HG02840 (cell line): ENCODE results near the gene PTPRE.
"Not testable (repeated sequence)": the region's sequence is repeated elsewhere in the genome, so short reads cannot be mapped to it uniquely, and the experiment has no call there.

Experiments used
- ATAC-seq: cut with Tn5 transposase; IDR thresholded peaks from one replicate; pipeline ENCODE4 v1.9.1; 2021; ENCODE audit warnings: mild to moderate bottlenecking, moderate library complexity, moderate number of reproducible peaks; ENCODE audit not compliant: unreplicated experiment, low FRiP score

PTPRE gene

DNA sequence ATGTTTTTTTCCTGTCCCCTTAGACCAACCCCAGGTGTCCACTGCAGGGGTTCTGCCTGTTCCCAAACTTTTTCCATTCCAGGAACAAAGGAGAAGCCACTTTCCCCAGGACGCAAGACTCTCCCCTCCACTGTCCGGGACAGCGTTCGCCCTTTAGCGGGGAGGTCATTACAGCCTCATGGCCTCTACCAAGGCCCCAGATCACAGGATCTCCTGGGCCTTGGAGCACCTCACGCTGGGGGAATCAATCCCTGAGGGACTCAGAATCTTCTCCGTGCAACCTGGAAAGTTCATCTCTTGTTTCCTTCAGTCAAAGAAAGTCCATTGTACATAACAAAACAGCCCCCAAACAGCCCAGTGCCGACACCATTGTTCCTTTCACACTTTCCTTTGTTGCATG, 178.1 kb downstream of the PTPRE start:
- ATAC-seq, result no peak

GRCh38 chr10:128086003-128086863, 179.3 kb downstream of the PTPRE start:
- ATAC-seq, result no peak

GRCh38 chr10:128087146-128087883, 180.4 kb downstream of the PTPRE start:
- no peak for ATAC-seq

GRCh38 chr10:128087884-128088709, 181.2 kb downstream of the PTPRE start:
- ATAC-seq, result no peak

- no peak for ATAC-seq
Measured at GRCh38 chr10:128091636-128092210, 184.8 kb downstream of the PTPRE start.

GRCh38 chr10:128092454-128092853, 185.6 kb downstream of the PTPRE start:
- no peak for ATAC-seq

GRCh38 chr10:128094596-128094995, 187.7 kb downstream of the PTPRE start:
- ATAC-seq, result not testable (repeated sequence)

- ATAC-seq, result peak; percentile 66
Measured at GRCh38 chr10:128095027-128095752, 188.3 kb downstream of the PTPRE start.

- ATAC-seq, result no peak
Measured at GRCh38 chr10:128095753-128096469, 189.0 kb downstream of the PTPRE start.

- no peak for ATAC-seq
Measured at GRCh38 chr10:128096486-128097199, 189.7 kb downstream of the PTPRE start.

- ATAC-seq, result no peak
Measured at GRCh38 chr10:128097783-128098182, 190.9 kb downstream of the PTPRE start.

DNA sequence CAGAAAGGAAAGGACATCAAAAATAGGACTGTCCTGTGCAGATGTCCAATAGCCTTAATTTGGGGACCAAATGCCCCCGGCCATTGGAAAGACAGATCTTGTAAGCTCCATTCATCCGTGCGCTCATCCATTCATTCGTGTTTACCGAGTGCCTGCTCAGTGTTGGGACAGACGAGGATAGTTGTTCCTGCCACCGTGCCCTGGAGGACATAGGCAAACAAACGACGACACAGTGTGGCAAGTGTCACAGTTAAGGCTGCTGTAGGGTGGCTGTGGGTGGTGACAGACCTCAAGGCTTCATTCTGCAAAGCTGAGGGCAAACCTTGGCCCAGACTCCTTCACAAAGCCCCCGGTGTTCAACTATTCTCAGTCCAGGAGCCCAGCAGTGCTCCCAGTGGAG, 191.7 kb downstream of the PTPRE start:
- no peak for ATAC-seq

DNA sequence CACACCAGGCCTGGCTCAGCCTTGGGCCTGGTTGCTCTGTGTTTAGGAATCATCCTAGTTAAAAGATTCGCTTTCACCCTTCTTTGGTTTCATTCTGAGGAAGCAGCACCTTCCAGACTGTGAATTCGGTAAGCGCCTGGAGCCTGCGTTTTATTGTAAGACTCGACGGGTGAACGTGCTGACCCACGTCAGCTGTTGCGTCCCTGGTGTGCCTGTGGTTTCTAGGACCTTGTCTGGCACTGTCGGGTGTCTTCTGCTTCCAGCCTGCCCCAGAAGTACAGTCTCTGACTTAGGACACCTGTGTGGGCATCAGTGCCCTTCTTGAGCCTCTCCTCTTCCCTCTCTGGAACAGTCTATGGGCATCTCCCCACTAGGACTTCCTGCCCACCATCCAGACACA, 193.0 kb downstream of the PTPRE start:
- ATAC-seq, result no peak

DNA sequence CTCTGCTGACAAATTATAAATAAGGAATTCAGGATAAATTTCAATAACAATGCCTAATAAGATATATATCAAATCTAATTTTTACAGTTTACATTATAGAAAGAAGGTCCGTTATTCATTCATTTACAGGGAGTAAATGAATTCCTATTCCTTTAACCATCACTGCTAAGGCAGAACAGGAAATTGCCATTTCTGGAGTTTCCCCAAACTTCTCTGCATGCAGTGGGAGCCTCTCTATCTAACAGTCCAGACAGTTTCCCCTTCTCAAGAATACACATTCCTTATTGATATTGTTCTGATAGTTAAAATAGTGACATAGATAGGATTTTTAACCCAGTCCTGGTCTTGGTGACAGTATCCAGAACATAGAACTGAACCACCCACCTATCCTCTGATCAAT, 195.0 kb downstream of the PTPRE start:
- no peak for ATAC-seq

DNA sequence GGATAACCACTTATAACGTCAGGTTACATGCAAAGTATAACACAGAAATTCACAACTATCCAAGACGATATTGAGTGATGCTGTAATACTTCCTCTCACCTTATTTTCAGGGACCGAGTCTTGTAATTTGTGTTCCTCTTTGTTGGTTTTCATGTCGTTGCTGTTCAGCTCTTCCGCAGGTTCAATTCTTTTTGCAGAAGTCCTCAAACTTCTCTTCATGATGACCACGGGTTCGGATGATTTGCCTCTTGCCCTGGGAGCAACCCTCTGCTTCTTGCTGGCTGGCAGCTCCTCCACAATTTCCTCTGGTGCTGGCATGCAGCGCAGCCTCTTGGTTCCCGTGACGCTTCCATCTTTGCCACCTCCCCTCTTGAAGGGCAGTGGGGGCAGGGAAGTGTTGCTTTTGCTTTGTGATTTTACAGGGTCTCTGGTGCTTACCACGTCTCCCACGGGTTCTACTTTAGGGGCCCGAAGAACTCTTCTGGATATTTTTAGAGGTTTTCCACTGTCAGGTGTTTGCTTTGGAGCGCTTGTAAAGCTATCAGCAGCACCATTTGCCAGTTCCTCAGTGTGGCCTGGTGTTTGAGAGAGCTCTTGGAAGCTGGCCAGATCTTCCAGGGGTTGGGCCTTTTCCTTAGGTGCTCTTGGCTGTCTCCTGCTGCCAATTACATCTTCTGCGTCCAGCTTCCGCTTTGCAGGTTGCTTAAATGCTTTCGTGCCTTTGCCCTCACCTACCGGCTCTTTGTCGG, 195.8 kb downstream of the PTPRE start:
- ATAC-seq, result no peak

GRCh38 chr10:128103229-128103714, 196.4 kb downstream of the PTPRE start:
- ATAC-seq, result no peak

- no peak for ATAC-seq
Measured at GRCh38 chr10:128105383-128105782, 198.5 kb downstream of the PTPRE start.

DNA sequence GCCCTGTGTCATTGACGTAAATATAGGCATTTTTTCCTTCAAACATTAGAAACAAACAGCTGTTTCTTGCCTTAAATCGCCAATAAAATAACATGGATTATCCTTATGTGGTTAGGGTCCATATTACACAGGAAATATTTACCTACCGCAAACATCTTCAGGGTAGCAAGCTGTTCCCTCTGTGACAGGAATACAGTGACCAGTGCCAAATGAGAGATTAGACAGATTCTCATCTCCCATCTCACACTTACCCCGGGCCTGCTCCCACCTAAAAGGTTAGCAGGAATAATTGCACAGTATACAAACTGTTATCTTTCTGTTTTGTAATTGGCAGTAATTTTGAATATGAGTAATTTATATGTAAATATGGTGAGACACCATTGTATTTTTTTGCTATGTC, 202.8 kb downstream of the PTPRE start:
- ATAC-seq, result no peak
